Hippocampal formation (tissue), 2 donors: ENCODE measurements around the gene ANKRD24.
A peak's percentile ranks its signal among the peaks of the same experiment; 100 is the strongest.
"Not testable (repeated sequence)": the region's sequence is repeated elsewhere in the genome, so short reads cannot be mapped to it uniquely, and the experiment has no call there.

Source experiments
- DNase-seq, 2 donors: peaks; one replicate each; lab custom pipeline; 2025; lab: John Stamatoyannopoulos, UW

Gene ANKRD24

DNA sequence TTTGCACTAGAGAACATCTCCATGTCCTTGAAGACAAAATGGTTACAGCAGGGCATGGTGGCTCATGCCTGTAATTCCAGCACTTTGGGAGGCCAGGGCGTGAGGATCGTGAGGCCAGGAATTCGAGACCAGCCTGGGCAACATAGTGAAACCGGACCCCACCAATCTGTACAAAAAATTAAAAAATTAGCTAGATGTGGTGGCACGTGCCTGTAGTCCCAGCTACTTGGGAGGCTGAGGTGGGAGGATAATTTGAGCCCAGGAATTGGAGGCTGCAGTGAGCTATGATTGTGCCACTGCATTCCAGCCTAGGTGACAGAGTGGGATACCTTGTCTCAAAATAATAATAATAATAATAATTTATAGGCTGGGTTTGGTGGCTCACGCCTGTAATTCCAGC, 47.7 kb downstream of the ANKRD24 start:
- not testable (repeated sequence) for DNase-seq

DNA sequence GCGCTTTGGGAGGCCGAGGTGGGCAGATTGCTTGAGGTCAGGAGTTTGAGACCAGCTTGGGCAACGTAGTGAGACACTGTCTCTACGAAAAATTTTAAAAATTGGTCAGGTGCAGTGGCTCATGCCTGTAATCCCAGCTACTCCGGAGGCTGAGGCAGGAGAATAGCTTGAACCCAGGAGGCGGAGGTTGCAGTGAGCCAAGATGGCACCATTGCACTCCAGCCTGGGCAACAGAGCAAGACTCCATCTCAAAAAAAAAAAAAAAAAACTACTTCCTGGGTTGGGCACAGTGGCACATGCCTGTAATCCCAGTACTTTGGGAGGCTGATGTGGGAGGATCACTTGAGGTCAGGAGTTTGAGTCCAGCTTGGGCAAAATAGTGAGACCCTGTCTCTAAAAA, 49.0 kb downstream of the ANKRD24 start:
- DNase-seq = not testable (repeated sequence)

DNA sequence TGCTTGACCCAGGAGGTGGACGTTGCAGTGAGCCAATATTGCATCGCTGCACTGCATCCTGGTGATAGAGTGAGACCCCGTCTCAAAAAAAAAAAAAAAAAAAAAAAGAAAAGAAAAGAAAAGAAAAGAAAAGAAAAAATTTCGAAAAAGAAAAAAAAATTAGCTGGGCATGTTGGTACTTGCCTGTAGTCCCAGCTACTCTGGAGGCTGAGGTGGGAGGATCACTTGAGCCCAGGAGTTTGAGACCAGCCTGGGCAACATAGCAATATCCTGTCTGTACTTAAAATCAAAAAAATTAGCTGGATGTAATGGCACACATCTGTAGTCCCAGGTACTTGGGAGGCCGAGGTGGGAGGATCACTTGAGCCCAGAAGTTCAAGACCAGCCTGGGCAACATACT, 49.6 kb downstream of the ANKRD24 start:
- DNase-seq = not testable (repeated sequence)

DNA sequence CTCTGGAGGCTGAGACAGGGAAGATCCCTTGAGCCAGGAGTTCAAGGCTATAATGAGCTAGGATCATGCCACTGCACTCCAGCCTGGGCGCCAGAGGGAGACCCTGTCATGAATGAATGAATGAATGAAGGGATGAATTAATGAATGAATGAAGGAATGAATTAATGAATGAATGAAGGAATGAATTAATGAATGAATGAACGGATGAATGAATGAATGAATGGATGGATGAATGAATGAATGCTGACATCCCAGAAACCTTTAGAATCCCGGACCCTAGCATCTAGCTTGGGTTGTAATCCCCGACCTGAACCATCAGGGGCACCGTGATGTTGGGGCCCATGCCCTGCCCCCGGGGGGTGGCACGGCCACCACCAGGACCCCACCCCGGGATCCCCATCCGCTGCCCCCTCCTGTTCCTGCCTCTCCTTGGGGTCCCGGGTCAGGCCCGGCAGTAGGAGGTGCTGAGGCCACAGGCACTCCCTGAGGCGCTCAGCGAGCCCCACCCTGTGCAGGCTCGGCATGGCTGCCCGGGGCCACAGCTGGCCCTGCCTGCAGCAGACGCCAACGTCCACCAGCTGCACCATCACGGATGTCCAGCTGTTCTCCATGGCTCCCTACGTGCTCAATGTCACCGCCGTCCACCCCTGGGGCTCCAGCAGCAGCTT, 50.3 kb downstream of the ANKRD24 start:
- no peak for DNase-seq

DNA sequence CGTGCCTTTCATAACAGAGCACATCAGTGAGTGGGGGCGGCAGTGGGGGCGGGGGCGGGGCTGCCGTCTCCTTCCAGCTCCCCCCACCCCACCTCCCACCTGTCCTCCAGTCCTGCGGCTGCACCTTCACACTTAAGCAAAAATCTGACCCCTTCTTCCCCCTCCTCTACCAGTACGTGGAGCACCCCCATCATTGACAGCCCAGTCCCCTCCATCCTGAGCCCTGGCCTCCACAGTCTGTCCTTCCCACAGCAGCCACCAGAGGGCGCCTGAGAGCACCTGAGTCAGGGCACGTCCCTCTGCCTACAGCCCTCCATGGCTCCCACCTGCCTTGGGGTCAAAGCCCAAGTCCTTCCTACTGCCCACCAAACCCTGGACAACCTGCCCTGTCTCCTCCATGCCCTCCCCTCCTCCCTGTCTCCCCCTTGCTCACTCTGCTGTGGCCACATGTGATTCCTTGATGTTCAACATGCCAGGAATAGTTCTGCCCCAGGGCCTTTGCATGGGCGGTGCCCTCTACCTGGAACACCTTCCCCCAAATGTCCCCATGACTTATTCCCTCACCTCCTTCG, 50.9 kb downstream of the ANKRD24 start:
- DNase-seq = peak in 1 of 2 donors; percentile 14

DNA sequence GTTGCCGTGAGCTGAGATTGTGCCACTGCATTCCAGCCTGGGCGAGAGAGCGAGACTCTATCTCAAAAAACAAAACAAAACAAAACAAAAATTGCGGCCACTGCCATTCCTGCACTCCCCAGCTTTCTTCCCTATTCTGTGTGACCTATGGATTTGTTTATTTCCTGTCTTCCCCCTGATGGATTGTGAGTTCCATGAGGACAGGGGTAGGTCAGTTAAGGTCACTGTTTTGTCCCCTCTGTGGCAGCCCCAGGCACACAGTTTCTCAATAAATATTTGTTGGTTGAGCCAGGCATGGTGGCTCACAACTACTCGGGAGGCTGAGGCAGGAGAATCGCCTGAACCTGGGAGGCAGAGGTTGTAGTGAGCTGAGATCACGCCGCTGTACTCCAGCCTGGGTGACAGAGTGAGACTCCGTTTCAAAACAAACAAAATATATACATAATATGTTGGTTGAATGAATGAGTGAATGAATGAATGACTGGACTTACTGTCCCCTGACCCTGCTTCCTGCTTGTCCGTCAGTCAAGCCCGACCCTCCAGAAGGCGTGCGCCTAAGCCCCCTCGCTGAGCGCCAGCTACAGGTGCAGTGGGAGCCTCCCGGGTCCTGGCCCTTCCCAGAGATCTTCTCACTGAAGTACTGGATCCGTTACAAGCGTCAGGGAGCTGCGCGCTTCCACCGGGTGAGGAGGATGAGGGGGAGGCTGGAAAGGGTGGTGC, 51.8 kb downstream of the ANKRD24 start:
- no peak for DNase-seq

DNA sequence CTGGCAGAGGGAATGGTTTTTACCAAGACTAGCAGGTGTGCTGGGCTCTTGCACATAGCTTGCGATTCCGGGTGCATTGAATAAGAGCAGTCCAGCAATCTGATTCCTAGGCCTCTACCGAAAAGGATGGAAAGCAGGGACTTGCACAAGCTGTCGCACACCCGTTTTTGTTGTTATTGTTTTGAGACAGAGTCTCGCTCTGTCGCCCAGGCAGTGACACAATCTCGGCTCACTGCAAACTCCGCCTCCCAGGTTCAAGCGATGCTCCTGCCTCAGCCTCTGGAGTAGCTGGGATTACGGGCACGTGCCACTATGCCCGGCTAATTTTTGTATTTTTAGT, 52.3 kb downstream of the ANKRD24 start:
- no peak for DNase-seq

DNA sequence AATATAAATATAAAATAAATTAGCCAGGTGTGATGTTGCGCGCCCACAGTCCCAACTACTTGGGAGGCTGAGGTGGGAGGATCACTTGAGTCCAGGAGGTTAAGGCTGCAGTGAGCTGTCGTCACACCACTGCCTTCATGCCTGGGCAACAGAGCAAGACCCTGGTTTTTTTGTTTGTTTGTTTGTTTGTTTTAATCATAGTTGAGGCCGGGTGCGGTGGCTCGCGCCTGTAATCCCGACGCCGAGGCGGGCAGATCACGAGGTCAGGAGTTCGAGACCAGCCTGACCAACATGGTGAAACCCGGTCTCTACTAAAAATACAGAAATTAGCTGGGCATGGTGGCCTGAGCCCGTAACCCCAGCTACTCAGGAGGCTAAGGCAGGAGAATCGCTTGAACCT, 55.0 kb downstream of the ANKRD24 start:
- not testable (repeated sequence) for DNase-seq

DNA sequence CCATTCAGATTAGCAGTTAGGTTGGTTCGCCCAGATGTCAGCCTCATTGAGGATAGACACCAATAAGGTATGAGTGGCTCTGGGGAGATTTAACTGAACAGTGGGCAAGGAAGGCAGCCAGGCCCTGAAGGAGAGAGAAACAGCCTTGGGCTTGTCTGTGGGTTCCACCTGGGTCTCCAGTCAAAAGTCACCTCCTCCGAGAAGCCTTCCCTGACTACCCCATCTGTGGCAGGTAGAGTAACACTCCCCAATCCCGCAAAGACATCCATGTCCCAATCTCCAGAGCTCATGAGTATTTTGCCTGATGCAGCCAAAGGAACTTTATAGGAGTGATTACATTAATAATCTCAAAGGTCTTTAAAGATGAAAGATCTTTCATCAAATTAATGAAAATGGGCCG, 56.3 kb downstream of the ANKRD24 start:
- no peak for DNase-seq

DNA sequence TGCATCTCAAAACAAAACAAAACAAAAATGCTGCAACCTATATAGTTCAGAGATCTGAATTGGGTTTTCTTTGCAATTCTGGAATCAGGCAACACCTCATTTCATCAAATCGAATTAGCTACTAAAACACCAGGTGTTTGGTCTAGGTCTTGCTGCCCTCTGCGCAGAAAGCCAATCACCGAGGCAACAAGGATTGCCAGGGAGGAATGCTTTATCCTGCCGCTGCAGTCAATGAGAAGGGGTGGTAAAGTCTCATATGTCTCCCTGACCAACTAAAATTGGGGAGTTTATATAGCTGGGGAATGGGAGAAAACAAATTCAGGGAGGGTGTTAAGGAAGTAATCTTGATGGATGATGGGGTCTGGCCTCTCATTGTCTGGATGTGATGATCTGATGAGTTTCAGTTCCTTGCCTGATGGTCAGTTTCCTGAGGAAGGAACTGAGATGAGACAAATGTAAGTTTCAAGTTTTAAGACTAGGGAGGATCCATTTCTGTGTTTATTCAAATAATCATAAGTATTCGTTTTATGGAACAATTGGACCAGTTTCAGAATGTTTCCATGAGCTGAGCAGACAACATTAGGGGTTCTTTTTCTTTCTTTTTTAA, 59.4 kb downstream of the ANKRD24 start:
- no peak for DNase-seq

DNA sequence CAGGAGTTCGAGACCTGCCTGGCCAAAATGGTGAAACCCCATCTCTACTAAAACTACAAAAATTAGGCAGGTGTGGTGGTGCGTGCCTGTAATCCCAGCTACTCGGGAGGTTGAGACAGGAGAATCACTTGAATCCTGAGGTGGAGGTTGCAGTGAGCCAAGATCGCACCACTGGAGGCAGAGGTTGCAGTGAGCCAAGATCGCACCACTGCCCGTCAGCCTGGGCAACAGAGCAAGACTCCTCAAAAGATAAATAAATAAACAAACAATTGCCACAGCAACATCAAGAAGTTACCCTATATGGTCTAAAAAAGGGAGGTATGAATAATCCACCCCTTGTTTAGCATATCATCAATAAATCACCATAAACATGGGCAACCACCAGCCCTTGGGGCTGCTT, 63.4 kb downstream of the ANKRD24 start:
- DNase-seq = not testable (repeated sequence)

DNA sequence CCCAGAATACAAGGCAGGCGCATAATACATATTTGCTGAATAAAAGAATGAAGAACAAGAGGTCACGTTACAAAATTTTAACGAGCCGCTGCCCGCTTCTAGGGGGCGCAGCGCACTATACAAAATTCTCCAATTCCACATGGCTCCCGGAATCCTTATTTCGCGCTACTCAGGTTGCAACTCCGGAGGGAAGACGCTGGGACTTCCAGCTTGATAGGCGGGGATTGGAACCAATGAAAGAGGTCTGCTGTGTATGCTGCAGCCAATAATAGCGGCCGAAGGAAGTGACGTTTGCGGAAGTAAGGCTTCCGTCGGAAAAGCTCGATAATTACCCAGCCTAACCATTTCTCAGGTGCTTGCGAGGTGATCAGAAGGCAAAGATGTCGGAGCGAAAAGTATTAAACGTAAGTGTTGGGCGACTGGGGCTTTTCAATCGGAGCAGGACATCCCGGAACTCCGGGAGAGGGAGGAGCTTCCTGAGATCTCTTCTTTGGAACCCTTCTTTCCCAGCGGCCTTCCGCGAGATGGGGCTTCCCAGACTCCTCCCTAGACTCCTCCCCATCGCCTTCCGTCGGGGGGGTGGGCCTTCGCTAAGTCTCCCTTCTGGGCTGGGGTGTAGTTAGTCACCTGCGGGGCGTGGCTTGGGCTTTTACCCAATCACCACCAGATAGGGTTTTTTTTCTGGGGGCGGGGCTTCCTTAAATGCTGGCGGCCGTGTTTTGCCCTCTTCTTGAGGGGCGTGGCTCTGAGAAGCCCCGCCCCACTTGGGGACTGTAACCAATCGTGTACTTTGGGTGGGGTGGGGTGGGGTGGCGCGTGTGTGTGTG, 64.5 kb downstream of the ANKRD24 start, which contains the start of gene YJU2:
TSS of gene YJU2 (plus strand) at position 314 of the 827 bp plus-strand sequence. CDS start at position 381, 67 bp downstream.
- peak; percentile 92 to 93 for DNase-seq

DNA sequence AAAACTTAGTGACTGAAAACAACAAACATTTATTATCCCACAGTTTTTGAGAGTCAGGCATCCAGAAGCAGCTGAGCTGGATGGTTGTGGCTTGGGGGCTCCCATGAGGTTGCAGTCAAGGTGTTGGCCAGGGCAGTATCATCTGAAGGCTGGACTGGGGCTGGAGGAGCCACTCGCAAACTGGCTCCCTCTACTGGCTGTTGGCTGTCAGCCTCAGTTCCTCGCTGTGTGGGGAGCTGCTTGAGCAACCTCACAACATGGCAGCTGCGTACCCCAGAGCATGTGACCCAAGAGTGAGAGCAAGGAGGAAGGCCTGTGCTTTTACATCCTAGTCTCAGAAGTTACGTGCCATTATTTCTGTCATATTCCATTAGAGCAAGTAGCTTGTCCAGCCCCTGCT, 74.1 kb downstream of the ANKRD24 start:
- no peak for DNase-seq

DNA sequence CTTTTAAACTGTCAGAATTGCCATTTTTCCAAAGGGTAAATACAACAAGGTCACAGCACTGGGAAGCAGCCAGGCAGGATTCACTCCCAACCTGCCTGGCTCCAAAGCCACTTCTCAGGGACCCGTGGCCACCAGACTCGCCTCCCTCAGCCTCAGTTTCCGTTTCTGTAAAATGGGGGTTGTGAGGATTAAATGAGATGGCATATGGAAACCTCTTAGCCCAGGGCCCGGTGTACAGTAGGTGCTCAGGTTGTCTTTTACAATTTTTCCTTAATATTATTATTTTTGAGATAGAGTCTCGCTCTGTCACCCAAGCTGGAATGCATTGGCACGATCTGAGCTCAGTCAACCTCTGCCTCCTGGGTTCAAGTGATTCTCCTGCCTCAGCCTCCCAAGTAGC, 74.5 kb downstream of the ANKRD24 start:
- no peak for DNase-seq

DNA sequence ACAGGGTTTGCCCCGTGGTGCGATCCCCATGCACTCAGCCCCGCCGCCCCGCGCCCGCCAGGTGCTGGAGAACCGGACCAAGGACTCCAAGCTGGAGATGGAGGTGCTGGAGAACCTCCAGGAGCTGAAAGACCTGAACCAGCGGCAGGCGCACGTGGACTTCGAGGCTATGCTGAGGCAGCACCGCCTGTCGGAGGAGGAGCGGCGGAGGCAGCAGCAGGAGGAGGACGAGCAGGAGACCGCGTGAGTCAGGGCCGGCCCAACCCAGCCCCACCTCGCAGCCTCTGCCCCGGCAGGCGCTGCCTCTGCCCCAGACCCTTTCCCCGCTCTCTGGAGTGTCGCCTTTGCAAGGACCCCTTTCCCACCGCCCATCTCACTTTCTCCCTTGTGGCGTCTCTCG, 75.7 kb downstream of the ANKRD24 start:
- no peak for DNase-seq

DNA sequence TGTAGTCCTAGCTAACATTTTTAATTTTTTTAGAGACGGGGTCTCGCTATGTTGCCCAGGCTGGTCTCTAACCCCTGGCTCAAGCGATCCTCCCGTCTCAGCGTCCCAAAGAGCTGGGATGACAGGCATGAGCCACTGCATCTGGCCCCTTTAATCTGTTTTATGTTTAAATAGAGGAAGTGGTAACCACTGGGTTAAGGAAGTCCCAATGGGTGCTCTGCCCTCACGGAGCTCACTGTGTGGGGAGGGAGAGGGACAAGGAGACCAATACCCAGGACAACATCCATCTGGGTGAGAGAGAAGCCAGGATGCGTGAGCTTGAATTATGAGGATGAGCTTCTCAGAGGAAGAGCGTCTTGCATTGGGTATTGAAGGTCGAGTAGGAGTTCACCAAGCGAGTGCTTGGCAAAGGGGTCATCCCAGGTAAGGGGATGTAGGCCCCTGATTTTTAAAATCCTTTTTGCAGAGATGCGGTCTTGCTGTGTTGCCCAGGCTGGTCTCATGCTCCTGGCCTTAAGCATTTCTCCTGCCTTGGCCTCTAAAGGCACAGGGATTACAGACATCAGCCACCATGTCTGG, 78.2 kb downstream of the ANKRD24 start:
- no peak for DNase-seq

DNA sequence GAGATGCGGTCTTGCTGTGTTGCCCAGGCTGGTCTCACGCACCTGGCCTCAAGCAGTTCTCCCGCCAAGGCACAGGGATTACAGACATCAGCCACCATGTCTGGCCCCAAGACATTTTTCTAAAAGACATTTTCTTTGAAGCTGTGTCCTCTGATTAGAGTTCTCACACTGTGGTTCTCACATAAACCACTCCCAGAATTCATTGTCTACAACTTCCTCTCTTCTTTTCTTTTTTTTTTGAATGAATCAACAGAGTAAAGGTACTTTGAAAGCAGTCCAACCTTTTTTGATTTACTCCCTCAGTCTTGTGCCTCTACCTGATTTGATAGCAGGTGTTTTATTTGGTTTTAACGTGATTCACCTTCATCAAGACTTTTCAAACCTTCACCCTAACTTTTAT, 82.3 kb downstream of the ANKRD24 start:
- DNase-seq = no peak

DNA sequence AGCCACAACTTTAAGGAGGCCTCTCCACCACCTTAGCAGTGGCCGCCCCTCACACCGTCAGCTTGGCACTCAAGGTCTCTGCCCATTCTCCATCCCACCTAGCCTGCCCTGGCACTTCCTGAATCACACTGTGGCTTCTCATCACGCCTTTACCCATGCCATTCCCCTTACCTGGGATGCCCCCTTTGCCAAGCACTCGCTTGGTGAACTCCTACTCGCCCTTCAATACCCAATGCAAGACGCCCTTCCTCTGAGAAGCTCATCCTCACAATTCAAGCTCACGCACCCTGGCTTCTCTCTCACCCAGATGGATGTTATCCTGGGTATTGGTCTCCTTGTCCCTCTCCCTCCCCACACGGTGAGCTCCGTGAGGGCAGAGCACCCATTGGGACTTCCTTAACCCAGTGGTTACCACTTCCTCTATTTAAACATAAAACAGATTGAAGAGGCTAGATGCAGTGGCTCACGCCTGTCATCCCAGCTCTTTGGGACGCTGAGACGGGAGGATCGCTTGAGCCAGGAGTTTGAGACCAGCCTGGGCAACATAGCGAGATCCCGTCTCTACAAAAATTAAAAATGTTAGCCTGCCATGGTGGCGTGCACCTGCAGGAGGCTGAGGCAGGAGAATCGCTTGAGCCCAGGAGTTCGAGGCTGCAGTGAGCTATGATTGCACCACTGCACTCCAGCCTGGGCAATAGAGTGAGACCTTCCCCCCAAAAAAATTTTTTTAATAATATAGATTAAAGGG, 83.9 kb downstream of the ANKRD24 start:
- no peak for DNase-seq

DNA sequence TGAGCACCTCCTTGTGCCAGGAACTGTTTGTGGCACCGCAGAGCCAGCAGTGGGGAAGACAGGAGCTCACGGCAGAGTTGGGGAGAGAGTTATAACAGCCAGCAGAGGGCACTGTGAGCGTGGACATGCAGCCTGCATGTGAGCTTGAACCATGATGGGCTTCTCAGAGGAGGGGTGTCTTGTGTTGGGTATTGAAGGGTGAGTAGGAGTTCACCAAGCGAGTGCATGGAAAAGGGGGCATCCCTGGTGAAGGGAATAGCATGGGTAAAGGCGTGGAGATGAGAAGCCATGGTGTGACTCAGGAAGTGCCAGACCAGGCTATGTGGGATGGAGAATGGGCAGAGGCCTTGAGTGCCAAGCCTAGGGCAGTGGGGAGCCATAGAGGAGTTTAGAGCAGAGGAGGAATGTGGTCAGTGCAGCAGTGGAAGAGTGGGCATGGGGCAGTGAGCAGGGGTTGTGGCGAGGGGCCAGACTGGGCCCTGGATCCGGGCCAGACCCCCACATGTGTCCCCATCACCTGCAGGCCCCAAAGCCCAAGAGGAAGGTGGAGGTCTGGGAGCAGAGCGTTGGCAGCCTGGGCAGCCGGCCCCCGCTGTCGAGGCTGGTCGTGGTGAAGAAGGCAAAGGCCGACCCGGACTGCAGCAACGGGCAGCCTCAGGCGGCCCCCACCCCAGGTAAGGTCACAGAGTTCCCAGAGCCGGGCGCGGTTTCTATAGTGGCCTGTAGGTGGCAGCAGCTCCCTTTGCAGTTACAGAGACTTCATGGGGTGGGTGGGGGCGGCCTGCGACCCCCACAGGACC, 84.8 kb downstream of the ANKRD24 start:
- DNase-seq = no peak
